GM12873 (cell line): Measurements from ENCODE around the gene SERPINA3.

Experiments used
- TF ChIP-seq, protein P1 (sequence below): IDR thresholded peaks from 2 replicates; pipeline ENCODE4 v1.5.1; 2012; ENCODE audit warnings: low read depth, mild to moderate bottlenecking, moderate library complexity, low read length, control low read depth; ENCODE audit not compliant: insufficient read depth; ENCODE audit errors: missing control alignments

Gene SERPINA3

GRCh38 chr14:94638961-94639817 is 27.0 kb downstream of the SERPINA3 start:
- TF ChIP-seq, protein P1, sequence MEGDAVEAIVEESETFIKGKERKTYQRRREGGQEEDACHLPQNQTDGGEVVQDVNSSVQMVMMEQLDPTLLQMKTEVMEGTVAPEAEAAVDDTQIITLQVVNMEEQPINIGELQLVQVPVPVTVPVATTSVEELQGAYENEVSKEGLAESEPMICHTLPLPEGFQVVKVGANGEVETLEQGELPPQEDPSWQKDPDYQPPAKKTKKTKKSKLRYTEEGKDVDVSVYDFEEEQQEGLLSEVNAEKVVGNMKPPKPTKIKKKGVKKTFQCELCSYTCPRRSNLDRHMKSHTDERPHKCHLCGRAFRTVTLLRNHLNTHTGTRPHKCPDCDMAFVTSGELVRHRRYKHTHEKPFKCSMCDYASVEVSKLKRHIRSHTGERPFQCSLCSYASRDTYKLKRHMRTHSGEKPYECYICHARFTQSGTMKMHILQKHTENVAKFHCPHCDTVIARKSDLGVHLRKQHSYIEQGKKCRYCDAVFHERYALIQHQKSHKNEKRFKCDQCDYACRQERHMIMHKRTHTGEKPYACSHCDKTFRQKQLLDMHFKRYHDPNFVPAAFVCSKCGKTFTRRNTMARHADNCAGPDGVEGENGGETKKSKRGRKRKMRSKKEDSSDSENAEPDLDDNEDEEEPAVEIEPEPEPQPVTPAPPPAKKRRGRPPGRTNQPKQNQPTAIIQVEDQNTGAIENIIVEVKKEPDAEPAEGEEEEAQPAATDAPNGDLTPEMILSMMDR = no peak

GRCh38 chr14:94640721-94641631 is 28.8 kb downstream of the SERPINA3 start:
- TF ChIP-seq, protein P1 = no peak

GRCh38 chr14:94641632-94641955 is 29.4 kb downstream of the SERPINA3 start:
- TF ChIP-seq, protein P1 = no peak

DNA sequence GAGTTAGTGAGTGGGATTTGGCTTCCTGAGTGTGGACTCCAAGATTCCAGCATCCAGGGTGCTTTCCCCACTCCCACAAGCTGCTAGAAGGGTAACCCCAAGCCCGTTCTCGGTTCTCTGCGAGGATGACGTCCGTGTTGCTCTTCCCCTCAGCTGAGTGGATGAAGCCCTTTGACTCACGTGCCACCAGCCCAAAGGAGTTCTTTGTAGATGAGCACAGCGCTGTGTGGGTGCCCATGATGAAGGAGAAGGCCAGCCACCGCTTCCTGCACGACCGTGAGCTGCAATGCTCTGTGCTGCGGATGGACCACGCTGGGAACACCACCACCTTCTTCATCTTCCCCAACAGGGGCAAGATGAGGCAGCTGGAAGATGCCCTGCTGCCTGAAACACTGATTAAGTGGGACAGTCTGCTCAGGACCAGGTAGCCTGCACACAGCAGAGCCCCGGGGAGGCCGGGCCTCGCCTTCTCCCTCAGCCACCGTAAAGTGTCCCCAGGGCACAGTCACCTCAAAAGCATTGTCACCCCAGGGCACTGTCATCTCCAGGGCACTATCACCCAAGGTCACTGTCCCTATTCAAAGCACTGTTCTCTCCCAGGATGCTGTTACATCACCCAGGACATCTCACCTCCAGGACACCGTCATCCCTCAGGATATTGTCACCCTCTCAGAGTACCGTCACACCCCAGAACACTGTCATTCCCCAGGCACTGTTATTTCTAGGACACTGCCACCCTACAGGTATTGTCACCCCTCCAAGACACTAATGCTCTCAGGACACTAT is 31.3 kb downstream of the SERPINA3 start:
- TF ChIP-seq, protein P1 = no peak

DNA sequence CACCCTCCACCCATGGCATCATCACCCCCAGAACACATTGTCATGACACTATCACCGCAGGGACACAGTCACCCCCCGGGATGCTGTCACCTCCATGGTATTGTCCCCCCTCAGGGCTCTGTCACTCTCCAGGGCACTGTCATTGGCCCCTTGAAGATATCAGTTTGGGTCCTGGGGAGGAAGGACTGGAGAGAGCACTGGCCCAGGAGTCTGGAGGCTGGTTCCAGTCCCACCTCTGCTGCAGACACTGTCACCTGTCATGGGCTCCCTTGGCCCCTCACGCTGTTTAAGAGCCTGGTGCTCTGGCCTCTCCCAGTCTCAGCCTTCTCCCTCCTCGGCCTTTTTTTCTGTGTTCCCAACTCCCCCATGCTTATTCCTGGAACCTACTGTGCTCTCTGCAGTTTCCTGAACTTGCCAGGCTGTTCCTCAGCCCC is 31.9 kb downstream of the SERPINA3 start:
- TF ChIP-seq, protein P1 = no peak

- TF ChIP-seq, protein P1 = no peak
These were observed 33.9 kb downstream of the SERPINA3 start for GRCh38 chr14:94646066-94646465.
